ENCODE data around the gene COPA.

- TF ChIP-seq CTCF (IDR thresholded peaks at IDR 0.05) (no peak), POLR2A (IDR thresholded peaks at IDR 0.05) (no peak)
Observed at GRCh38 chr1:160374306-160375110, 31.5 kb upstream of the COPA start.
